Endothelial cell of umbilical vein (primary cell): ENCODE data around the gene HSD17B14. TPM values are rescaled to one million over a fixed set of nuclear protein-coding genes. Genes with fewer than 3 reads are reported as not detected.

Source experiments
- BruUV-seq: library from RNA; stranded (reverse); fragments of 400-500 nt; replicated peaks from 2 replicates; lab custom pipeline; 2021; lab: Mats Ljungman, UMichigan
- CTCF ChIA-PET: fragments of 300-600, 350-600 bp; sonication (Branson Sonifier 250); formaldehyde crosslinking; loops from one replicate; lab custom pipeline; 2021; ENCODE audit warnings: antibody characterized with exemption, inconsistent platforms; lab: Charles Lee
- POLR2A ChIA-PET: fragments of 300-600, 350-600 bp; sonication (Branson Sonifier 250); formaldehyde crosslinking; loops from one replicate; lab custom pipeline; 2021; ENCODE audit warnings: antibody characterized with exemption, inconsistent platforms; lab: Charles Lee
- DNase-seq: peaks from one replicate; pipeline ENCODE4 v3.0.0-alpha.2; 2011; ENCODE audit warnings: low read depth, low spot score
- FAIRE-seq: peaks from 2 replicates; lab custom pipeline; 2011; peaks lifted over from hg19 to GRCh38; lab: Jason Lieb, UNC
- H2AFZ ChIP-seq: 2 replicates; pipeline ENCODE4 v1.6.0; 2012; ENCODE audit warnings: low read depth, low read length, control low read depth, inconsistent platforms
- H3K27ac ChIP-seq: 2 replicates; pipeline ENCODE4 v1.5.1; 2011; ENCODE audit warnings: low read depth, mild to moderate bottlenecking, control low read depth, low read length, moderate library complexity; ENCODE audit not compliant: insufficient read depth
- H3K27me3 ChIP-seq, 2 experiments: 2 replicates each; pipeline versions ENCODE4 v1.6.0 to v1.6.1; 2011; ENCODE audit warnings: low read length in 2 of 2, mixed read lengths in 1 of 2; ENCODE audit not compliant: control insufficient read depth in 2 of 2, insufficient read depth in 2 of 2
- H3K36me3 ChIP-seq, 2 experiments: 2 replicates in 1 of 2; 3 replicates in 1 of 2; pipeline ENCODE4 v1.5.1; 2011; ENCODE audit warnings: low read length in 2 of 2, mild to moderate bottlenecking in 1 of 2, moderate library complexity in 1 of 2; ENCODE audit not compliant: control insufficient read depth in 2 of 2, insufficient read depth in 2 of 2; ENCODE audit errors: extremely low read depth in 1 of 2
- H3K4me1 ChIP-seq: 3 replicates; pipeline ENCODE4 v1.5.1; 2011; ENCODE audit warnings: mild to moderate bottlenecking, low read length; ENCODE audit not compliant: control insufficient read depth, insufficient read depth; ENCODE audit errors: extremely low read depth
- H3K4me2 ChIP-seq: 2 replicates; pipeline ENCODE4 v1.6.1; 2011; ENCODE audit warnings: low read length, control low read depth, mixed read lengths; ENCODE audit not compliant: insufficient read depth
- H3K4me3 ChIP-seq, 3 experiments: fragments of 200-600 bp in 1 of 3; sonication (generic), shearing (Covaris generic) in 1 of 3; replicated peaks in 1 of 3; 2 replicates each; pipeline ENCODE4 v1.5.1; 2011 to 2016; ENCODE audit warnings: control low read depth in 3 of 3, low read length in 3 of 3, mild to moderate bottlenecking in 2 of 3, inconsistent platforms in 1 of 3, low read depth in 1 of 3, moderate library complexity in 1 of 3; ENCODE audit not compliant: insufficient read depth in 1 of 3
- H3K79me2 ChIP-seq: 2 replicates; pipeline ENCODE4 v1.6.0; 2012; ENCODE audit warnings: low read length, inconsistent platforms; ENCODE audit not compliant: control insufficient read depth, insufficient read depth
- H3K9ac ChIP-seq: replicated peaks from 2 replicates; pipeline ENCODE3; 2011; ENCODE audit warnings: low read length, control low read depth; ENCODE audit not compliant: insufficient read depth; ENCODE audit errors: extremely low read depth
- H3K9me1 ChIP-seq: replicated peaks from 3 replicates; pipeline ENCODE4 v1.6.0; 2011; ENCODE audit warnings: mild to moderate bottlenecking, low read length; ENCODE audit not compliant: control insufficient read depth, insufficient read depth; ENCODE audit errors: extremely low read depth
- H3K9me3 ChIP-seq: replicated peaks from 2 replicates; pipeline ENCODE4 v1.5.1; 2012; ENCODE audit warnings: low read length, inconsistent platforms; ENCODE audit not compliant: control insufficient read depth, insufficient read depth
- H4K20me1 ChIP-seq: replicated peaks from 2 replicates; pipeline ENCODE3; 2011; ENCODE audit warnings: mild to moderate bottlenecking, low read length; ENCODE audit not compliant: control insufficient read depth, insufficient read depth; ENCODE audit errors: extremely low read depth
- CTCF ChIP-seq, 2 donors: IDR thresholded peaks; 1 replicate in 1 of 2; 2 replicates in 1 of 2; pipeline ENCODE4 v1.5.1; 2011; ENCODE audit warnings: low read length in 2 of 2, mild to moderate bottlenecking in 2 of 2, moderate library complexity in 2 of 2, control low read depth in 1 of 2, inconsistent platforms in 1 of 2, low read depth in 1 of 2; ENCODE audit not compliant: insufficient read depth in 1 of 2; ENCODE audit errors: extremely low read depth in 1 of 2
- EZH2 ChIP-seq: IDR thresholded peaks from 2 replicates; pipeline ENCODE4 v1.6.1; 2012; ENCODE audit warnings: borderline replicate concordance, low read depth, mild to moderate bottlenecking, moderate library complexity, low read length, inconsistent platforms; ENCODE audit not compliant: severe bottlenecking
- FOS ChIP-seq: IDR thresholded peaks from 2 replicates; pipeline ENCODE4 v1.6.1; 2011; ENCODE audit warnings: mild to moderate bottlenecking, low read length, moderate library complexity, borderline replicate concordance; ENCODE audit not compliant: insufficient read depth
- GATA2 ChIP-seq: IDR thresholded peaks from 2 replicates; pipeline ENCODE4 v1.7.0; 2011; ENCODE audit warnings: low read depth, mild to moderate bottlenecking, moderate library complexity, mixed read lengths, low read length; ENCODE audit not compliant: insufficient read length, insufficient read depth
- JUN ChIP-seq: IDR thresholded peaks from 2 replicates; pipeline ENCODE4 v1.6.1; 2011; ENCODE audit warnings: borderline replicate concordance, low read depth; ENCODE audit not compliant: insufficient read length, insufficient read depth
- MAX ChIP-seq: IDR thresholded peaks from 2 replicates; pipeline ENCODE4 v1.6.1; 2011; ENCODE audit not compliant: insufficient read depth, insufficient read length
- MYC ChIP-seq: IDR thresholded peaks from one replicate; pipeline ENCODE4 v1.6.1; 2011; ENCODE audit warnings: mild to moderate bottlenecking, low read depth, low read length
- POLR2A ChIP-seq: IDR thresholded peaks from 2 replicates; pipeline ENCODE4 v1.6.1; 2012; ENCODE audit warnings: low read depth, mild to moderate bottlenecking, control low read depth, low read length
- POLR2AphosphoS5 ChIP-seq: IDR thresholded peaks from 2 replicates; pipeline ENCODE4 v1.6.1; 2012; ENCODE audit warnings: low read depth, mild to moderate bottlenecking, control low read depth, low read length, moderate library complexity; ENCODE audit not compliant: insufficient read depth
- dilution Hi-C: fragments of 300-500 bp; cut with MboI; formaldehyde crosslinking; loops from one replicate; pipeline ENCODE4 v1.15.0; 2019; ENCODE audit warnings: low sequenced_read_pairs; ENCODE audit not compliant: extremely low pct_ligation_motif_present
- intact Hi-C: fragments of 100-400 bp; cut with micrococcal nuclease; formaldehyde crosslinking; loops from one replicate; pipeline ENCODE4 v1.10.0; 2022
- polyA plus RNA-seq, 4 experiments: library from polyadenylated mRNA; depleted of rRNA in 3 of 4; stranded (reverse) in 3 of 4; unstranded in 1 of 4; fragments of >200 nt; gene quantifications; 2 replicates each; pipeline versions ENCODE4 v1.2.1 to v1.2.3, GENCODE V29; 2011 to 2012; ENCODE audit warnings: missing spikeins in 1 of 4
- total RNA-seq: library from RNA; stranded (reverse); gene quantifications from 2 replicates; pipeline ENCODE4 v1.2.3, GENCODE V29; 2021

The HSD17B14 gene
- total and polyA plus RNA-seq, 2 donors (not counting 3 experiments of a cell fraction or from before 2014, with no cell fraction given), result 20.9 to 46.3 TPM

GRCh38 chr19:48870048-48870447 is 33.8 kb upstream of the HSD17B14 start:
- no peak overlapping the region for H3K9ac ChIP-seq
- H3K79me2 ChIP-seq, result peaks cover 28% of the 10 kb centered on the region
- no peak overlapping the region for H3K4me2 ChIP-seq
- peaks cover 11 to 12% of the 10 kb centered on the region in 2 experiments for H3K36me3 ChIP-seq
- dilution Hi-C loops (no loop called here), intact Hi-C loops (no loop called here)
- no peak for DNase-seq
- H3K4me3 ChIP-seq, result no peak overlapping the region
- FAIRE-seq, result no peak
- no TSS peak for BruUV-seq
- H4K20me1 ChIP-seq, result no peaks in the 10 kb centered on the region
- H3K4me1 ChIP-seq, result peaks cover 22% of the 10 kb centered on the region
- H3K27ac ChIP-seq, result no peak overlapping the region
- CTCF ChIA-PET, result interaction anchor here (1.5 to 2.6 kb wide), 3 partner anchors 28 to 101 kb away, joined by 4 to 12 read pairs (median 7); no protein-coding TSS in a partner anchor
- no peaks in the 10 kb centered on the region for H3K9me3 ChIP-seq
- POLR2A ChIA-PET, result interaction anchor here (0.7 kb wide), 1 partner anchor 15 kb away, joined by 5 read pairs; no protein-coding TSS in a partner anchor
- no peak for TF ChIP-seq POLR2A
- no peak for TF ChIP-seq JUN
- TF ChIP-seq MYC, result no peak
- TF ChIP-seq FOS, result no peak
- no peak for TF ChIP-seq EZH2
- TF ChIP-seq CTCF (IDR thresholded peaks at IDR 0.05; ENCODE audit: extremely low read depth in 1 of 2, insufficient read depth in 1 of 2, low read depth in 1 of 2, low read length in 2 of 2), result no peak
- no peak for TF ChIP-seq POLR2AphosphoS5
- TF ChIP-seq GATA2, result no peak
- no peak for TF ChIP-seq MAX
- H2AFZ ChIP-seq, result no peak overlapping the region
- no peaks in the 10 kb centered on the region for H3K9me1 ChIP-seq
- H3K27me3 ChIP-seq, result no peaks in the 10 kb centered on the region
